MM.1S (cell line): ENCODE data around the gene PDLIM5.

Source experiments
- CTCF ChIP-seq: fragments of 300-600 bp; sonication (generic); IDR thresholded peaks from 2 replicates; pipeline ENCODE4 v1.5.1; 2016; ENCODE audit warnings: antibody characterized with exemption, low read length, mixed read lengths
- EZH2 ChIP-seq: fragments of 300-600 bp; sonication (generic); optimal IDR thresholded peaks from 2 replicates; pipeline ENCODE3; 2017; ENCODE audit warnings: low read depth, mild to moderate bottlenecking, antibody characterized with exemption, low read length, mixed read lengths
- EZH2phosphoT487 ChIP-seq: fragments of 300-600 bp; sonication (generic); IDR thresholded peaks from 2 replicates; pipeline ENCODE4 v1.6.1; 2018; ENCODE audit warnings: antibody characterized with exemption, low read length

GRCh38 chr4:94665500-94666404, 214.0 kb downstream of the PDLIM5 start:
- TF ChIP-seq EZH2 (no peak), CTCF (no peak), EZH2phosphoT487 (no peak)
